Endodermal cell (in vitro differentiated cells): ENCODE results near the gene ANKS1B. TPM values are rescaled to one million over a fixed set of nuclear protein-coding genes. Genes with fewer than 3 reads are reported as not detected.

Source experiments
- DNase-seq: peaks from one replicate; pipeline ENCODE4 v3.0.0-alpha.2; 2017
- H3K27ac ChIP-seq: 2 replicates; pipeline ENCODE4 v1.5.1; 2013; ENCODE audit warnings: mild to moderate bottlenecking, low read depth, low read length, moderate library complexity
- H3K27me3 ChIP-seq: 2 replicates; pipeline ENCODE4 v1.6.1; 2013; ENCODE audit warnings: mild to moderate bottlenecking, low read length, moderate library complexity; ENCODE audit not compliant: insufficient read depth, control insufficient read depth, poor library complexity, severe bottlenecking
- H3K36me3 ChIP-seq: 2 replicates; pipeline ENCODE4 v1.7.0; 2013; ENCODE audit warnings: mild to moderate bottlenecking, low read length, moderate library complexity; ENCODE audit not compliant: control insufficient read depth, insufficient read depth
- H3K4me1 ChIP-seq: one replicate; pipeline ENCODE4 v1.7.0; 2013; ENCODE audit warnings: low read length; ENCODE audit not compliant: control insufficient read depth, insufficient read depth
- H3K4me3 ChIP-seq: 2 replicates; pipeline ENCODE4 v1.5.1; 2013; ENCODE audit warnings: mild to moderate bottlenecking, low read length, moderate library complexity
- H3K9ac ChIP-seq: 2 replicates; pipeline ENCODE4 v1.6.1; 2013; ENCODE audit warnings: mild to moderate bottlenecking, low read length, moderate library complexity; ENCODE audit not compliant: poor library complexity, severe bottlenecking; ENCODE audit errors: extremely low read depth
- H3K9me3 ChIP-seq: 2 replicates; pipeline ENCODE4 v1.6.1; 2013; ENCODE audit warnings: mild to moderate bottlenecking, low read length, moderate library complexity; ENCODE audit not compliant: control insufficient read depth
- H3K27ac Mint-ChIP-seq: 2 replicates; pipeline ENCODE4 v1.8.0; 2020; ENCODE audit warnings: mixed read lengths
- H3K27me3 Mint-ChIP-seq: 2 replicates; pipeline ENCODE4 v1.8.0; 2021; ENCODE audit warnings: mild to moderate bottlenecking, mixed read lengths; ENCODE audit not compliant: insufficient read depth
- H3K36me3 Mint-ChIP-seq: 2 replicates; pipeline ENCODE4 v1.8.0; 2020; ENCODE audit warnings: low read depth, mixed read lengths
- H3K4me1 Mint-ChIP-seq: 2 replicates; pipeline ENCODE4 v1.8.0; 2020; ENCODE audit warnings: mixed read lengths
- H3K4me3 Mint-ChIP-seq: 2 replicates; pipeline ENCODE4 v1.8.0; 2020; ENCODE audit warnings: mild to moderate bottlenecking, moderate library complexity, mixed read lengths
- H3K9me3 Mint-ChIP-seq: 2 replicates; pipeline ENCODE4 v1.8.0; 2020; ENCODE audit warnings: mild to moderate bottlenecking, mixed read lengths
- CTCF ChIP-seq: fragments of 200-600 bp; sonication (generic); conservative IDR thresholded peaks from 2 replicates; pipeline ENCODE4 v1.5.0; 2021; ENCODE audit warnings: antibody characterized with exemption, mild to moderate bottlenecking
- WGBS, 2 experiments: methylation state at CpG; one replicate each; pipeline versions ENCODE4 v1.1.5 to v1.1.7; 2013; ENCODE audit warnings: missing lambda C conversion rate in 2 of 2, mixed read lengths in 1 of 2; ENCODE audit not compliant: insufficient coverage in 1 of 2, insufficient read length in 1 of 2; 5-methylcytosine and 5-hydroxymethylcytosine counted together
- total RNA-seq, 2 donors: library from RNA; stranded (reverse); fragmentation: NEBNext Ultra II Directional in 1 of 2; extraction: Animal tissue kit (Norgen Biotek cat#: 25700) in 1 of 2; gene quantifications; 2 replicates in 1 of 2; 3 replicates in 1 of 2; pipeline ENCODE4 v1.2.1, GENCODE V29; 2021

The ANKS1B gene
- total RNA-seq, 2 donors from 2014 or later: 28.5 to 65.8 TPM

- Mint-ChIP-seq H3K27ac (no peak overlapping the region), H3K4me1 (no peaks in the 10 kb centered on the region), H3K36me3 (no peaks in the 10 kb centered on the region), H3K9me3 (no peaks in the 10 kb centered on the region), H3K27me3 (peaks cover 2% of the 10 kb centered on the region), H3K4me3 (no peak overlapping the region)
- Histone ChIP-seq H3K9ac (no peak overlapping the region), H3K36me3 (no peaks in the 10 kb centered on the region), H3K4me3 (no peak overlapping the region), H3K9me3 (no peaks in the 10 kb centered on the region), H3K27ac (no peak overlapping the region), H3K27me3 (peaks cover 15% of the 10 kb centered on the region), H3K4me1 (no peaks in the 10 kb centered on the region)
- no peak for DNase-seq
- TF ChIP-seq CTCF: no peak
- 96 to 100% methylated on average over 3 of the region's 3 CpGs for WGBS, 2 experiments
These were observed 929.4 kb downstream of the ANKS1B start for GRCh38 chr12:99055299-99055698.

- H3K27me3 Mint-ChIP-seq: no peaks in the 10 kb centered on the region
- no peak for DNase-seq
- no peak overlapping the region for H3K27ac Mint-ChIP-seq
- no peak for TF ChIP-seq CTCF
- no peaks in the 10 kb centered on the region for H3K36me3 Mint-ChIP-seq
- peaks cover 15% of the 10 kb centered on the region for H3K27me3 ChIP-seq
- no peak overlapping the region for H3K9ac ChIP-seq
- H3K9me3 ChIP-seq: no peaks in the 10 kb centered on the region
- no peak overlapping the region for H3K27ac ChIP-seq
- H3K4me1 Mint-ChIP-seq: peaks cover 2% of the 10 kb centered on the region
- H3K4me3 ChIP-seq: no peak overlapping the region
- no peaks in the 10 kb centered on the region for H3K4me1 ChIP-seq
- no peak overlapping the region for H3K4me3 Mint-ChIP-seq
- H3K9me3 Mint-ChIP-seq: no peaks in the 10 kb centered on the region
- H3K36me3 ChIP-seq: no peaks in the 10 kb centered on the region
- 88 to 100% methylated on average over 1 of the region's 1 CpG for WGBS, 2 experiments
These were observed 930.1 kb downstream of the ANKS1B start for GRCh38 chr12:99054601-99055128.

GRCh38 chr12:99053616-99054362 is 930.9 kb downstream of the ANKS1B start:
- WGBS, 2 experiments: 95% methylated on average over 5 to 10 of the region's 11 CpGs
- Histone ChIP-seq H3K27ac (no peak overlapping the region), H3K9me3 (no peaks in the 10 kb centered on the region), H3K9ac (no peak overlapping the region), H3K27me3 (peaks cover 15% of the 10 kb centered on the region), H3K4me1 (no peaks in the 10 kb centered on the region), H3K4me3 (no peak overlapping the region), H3K36me3 (no peaks in the 10 kb centered on the region)
- Mint-ChIP-seq H3K9me3 (no peaks in the 10 kb centered on the region), H3K27ac (no peak overlapping the region), H3K36me3 (no peaks in the 10 kb centered on the region), H3K4me1 (peaks cover 2% of the 10 kb centered on the region), H3K4me3 (no peak overlapping the region), H3K27me3 (no peaks in the 10 kb centered on the region)
- TF ChIP-seq CTCF: no peak
- DNase-seq: no peak
